HG03159 (cell line): ENCODE results near the gene AP1S1.
"Not testable (repeated sequence)": the region's sequence is repeated elsewhere in the genome, so short reads cannot be mapped to it uniquely, and the experiment has no call there.

Source experiments
- ATAC-seq: cut with Tn5 transposase; IDR thresholded peaks from one replicate; pipeline ENCODE4 v1.9.1; 2021; ENCODE audit warnings: mild to moderate bottlenecking, moderate library complexity; ENCODE audit not compliant: unreplicated experiment

AP1S1 gene

GRCh38 chr7:101199522-101199921 lies 45.2 kb downstream of the AP1S1 start:
- not testable (repeated sequence) for ATAC-seq

GRCh38 chr7:101200504-101200861 lies 46.2 kb downstream of the AP1S1 start:
- no peak for ATAC-seq

DNA sequence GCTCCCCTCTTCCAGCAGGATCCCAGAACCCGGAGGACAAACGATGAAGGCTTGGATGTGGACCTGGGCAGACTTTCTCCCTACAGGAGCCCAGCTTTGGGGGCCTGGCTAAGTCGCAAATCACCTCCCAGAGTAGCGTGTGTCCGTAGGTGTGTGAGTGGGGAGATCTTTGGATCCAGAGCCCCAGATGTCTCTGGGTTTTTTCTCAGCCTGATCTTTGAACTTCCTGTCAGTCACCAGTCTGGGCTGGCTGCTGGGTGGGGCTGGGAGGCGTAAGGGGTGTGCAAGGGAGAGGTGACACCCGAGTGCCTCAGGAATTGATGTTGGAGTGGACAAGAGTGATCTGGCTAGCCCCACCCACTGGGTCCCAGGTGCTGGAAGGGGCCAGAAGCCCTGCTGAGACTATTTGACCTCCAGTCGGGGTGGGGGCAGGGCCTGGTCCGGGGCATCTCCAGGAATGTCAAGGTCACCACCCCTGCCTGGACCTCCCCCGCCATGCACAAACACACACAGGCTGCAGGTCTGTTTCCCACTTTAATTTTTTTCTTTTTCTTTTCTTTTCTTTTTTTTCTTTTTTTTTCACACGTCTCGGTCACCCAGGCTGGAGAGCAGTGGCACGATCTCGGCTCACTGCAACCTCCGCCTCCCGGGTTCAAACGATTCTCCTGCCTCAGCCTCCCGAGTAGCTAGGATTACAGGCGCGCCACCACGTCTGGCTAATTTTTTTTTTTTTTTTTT lies 46.8 kb downstream of the AP1S1 start, which contains the start of gene MOGAT3:
MOGAT3 (minus strand) TSS at position 175 of the 738 bp plus-strand sequence. CDS start 182 bp downstream, outside the sequence.
- ATAC-seq, result no peak

DNA sequence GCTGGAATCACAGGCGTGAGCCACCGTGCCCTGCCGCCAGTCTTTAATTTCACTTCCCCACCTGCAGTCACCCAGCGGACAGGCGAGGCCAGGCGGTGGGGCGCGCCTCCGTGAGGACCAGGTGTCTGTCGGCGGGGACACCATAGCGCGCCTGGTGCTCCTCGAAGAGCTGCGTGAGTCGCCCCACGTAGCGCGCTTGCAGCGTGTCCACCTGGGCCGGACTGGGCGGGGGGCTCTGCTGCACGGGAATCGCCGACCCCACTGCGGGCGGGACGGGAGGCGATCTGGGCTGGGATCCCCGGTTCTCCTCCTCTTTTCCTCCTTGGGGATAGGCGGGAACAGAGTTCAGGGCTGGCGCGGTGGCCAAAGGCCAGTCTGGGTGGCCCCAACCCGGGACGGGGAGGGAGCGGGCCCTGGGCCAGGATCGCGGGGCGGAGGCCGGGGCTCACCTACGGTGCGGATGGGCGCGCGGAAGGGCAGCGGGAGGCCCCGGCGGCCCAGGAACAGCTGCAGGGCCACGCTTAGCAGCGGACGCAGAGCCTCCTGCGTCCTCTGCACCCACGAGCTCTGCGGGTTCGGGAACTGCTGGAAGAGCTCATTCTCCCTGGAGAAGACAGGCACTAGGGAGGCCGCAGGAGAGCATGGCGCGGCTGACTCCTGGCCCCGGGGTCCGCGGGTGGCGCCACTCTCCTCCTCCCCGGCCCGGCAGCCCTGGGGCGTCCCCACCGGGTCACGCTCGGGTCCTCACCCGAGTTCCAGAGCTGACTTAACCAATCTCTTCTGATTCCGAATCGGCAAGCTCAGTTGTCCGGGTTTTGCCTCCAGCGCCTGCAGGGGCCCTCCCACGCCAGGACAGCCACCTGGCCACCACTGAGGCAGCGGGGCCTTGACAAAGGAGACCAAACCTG lies 47.7 kb downstream of the AP1S1 start:
- ATAC-seq, result no peak

- ATAC-seq, result no peak
Measured at GRCh38 chr7:101202603-101202918, 48.3 kb downstream of the AP1S1 start.

DNA sequence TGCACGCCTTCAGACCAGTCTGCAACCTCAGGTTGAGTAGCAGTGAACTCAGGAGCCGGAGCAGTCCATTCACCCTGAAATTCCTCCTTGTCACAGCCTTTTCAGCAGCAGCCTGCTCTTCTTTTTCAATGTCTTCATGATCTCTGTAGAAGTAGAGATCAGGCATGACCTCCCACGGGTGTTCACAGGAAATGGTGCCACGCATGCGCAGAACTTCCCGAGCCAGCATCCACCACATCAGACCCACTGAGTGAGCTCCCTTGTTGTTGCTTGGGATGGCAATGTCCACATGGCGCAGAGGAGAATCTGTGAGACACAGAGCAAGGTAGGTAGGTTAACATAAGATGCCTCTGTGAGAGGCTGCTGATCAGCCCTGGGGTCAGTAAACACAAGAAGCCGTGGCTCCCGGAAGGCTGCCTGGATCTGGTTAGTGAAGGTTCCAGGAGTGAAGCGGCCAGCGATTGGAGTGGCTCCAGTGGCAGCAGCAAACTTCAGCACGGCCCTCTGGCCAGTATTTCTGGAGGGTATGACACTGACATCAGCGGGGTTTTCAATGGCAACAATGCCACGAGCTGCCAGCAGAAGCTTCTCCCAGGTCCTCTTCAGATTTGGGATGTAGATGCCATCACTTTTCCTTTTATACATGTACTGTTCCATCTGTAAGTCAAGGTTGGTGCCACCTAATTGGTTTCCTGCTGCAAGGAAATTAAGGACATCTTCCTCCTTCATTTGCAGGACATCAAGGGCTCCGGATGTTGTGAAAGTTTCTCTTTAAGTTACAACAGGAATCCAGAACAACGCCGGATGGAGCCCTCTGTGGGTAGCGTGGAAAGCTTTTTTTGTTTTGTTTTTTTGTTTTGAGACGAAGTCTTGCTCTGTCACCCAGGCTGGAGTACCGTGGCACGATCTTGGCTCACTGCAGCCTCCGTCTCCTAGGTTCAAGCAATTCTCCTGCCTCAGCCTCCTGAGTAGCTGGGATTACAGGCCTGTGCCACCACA lies 49.8 kb downstream of the AP1S1 start:
- not testable (repeated sequence) for ATAC-seq

DNA sequence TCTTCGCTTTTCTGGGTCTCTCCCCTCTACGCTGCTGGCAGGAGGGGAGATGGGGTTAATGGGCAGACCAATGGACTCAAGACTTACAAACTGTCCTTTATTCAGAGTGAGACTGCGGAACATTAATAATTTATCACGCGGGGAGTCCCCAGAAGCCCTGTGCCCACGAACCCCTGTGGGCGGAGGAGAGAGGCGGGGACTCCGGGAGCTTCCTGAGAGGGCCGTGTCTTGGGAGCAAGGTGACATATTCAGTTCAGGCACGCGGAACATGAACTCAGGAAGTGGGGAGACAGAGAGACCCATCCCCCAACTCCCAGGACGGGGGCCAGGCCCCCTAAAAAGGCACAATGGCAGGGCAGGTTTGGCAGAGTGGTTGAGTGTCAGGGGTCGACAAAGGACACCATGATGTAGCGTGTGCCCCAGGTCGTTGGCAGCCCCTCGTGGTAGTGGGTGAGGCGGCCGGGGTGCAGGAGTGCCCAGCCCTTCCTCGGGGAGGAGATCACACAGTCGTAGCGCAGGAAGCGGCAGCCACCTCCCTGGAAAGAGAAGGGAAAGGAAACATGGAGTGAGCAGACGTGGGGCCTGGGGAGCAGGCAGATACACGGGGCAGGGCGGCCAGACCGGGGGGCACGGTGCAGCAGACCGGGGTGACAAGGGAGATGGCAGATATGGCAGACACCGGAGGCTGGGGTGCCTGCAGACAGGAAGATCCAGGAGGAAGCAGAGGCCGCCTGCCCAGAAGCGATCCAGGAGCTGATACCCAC lies 51.8 kb downstream of the AP1S1 start:
- ATAC-seq, result no peak

GRCh38 chr7:101206665-101207042 lies 52.4 kb downstream of the AP1S1 start:
- ATAC-seq, result no peak

DNA sequence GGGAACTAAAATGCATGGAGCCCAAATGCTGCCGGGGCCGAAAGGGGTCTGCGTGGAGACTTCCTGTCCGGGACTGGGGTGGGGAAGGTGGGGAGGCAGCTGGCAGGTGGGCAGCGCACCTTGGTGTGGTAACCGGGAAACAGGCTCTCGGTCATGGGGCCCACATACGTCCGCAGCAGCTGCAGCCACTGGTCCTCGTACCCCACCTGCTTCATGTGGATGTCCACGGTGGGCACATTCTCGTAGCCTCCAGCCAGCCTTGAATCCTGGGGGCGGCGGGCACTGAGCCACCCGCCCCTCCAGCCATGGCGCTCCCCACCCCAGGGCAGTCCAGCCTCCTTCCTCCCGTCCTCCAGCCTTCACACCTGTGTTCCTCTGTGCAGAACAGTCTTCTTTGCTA lies 53.2 kb downstream of the AP1S1 start:
- no peak for ATAC-seq

GRCh38 chr7:101208794-101209193 lies 54.5 kb downstream of the AP1S1 start:
- no peak for ATAC-seq

DNA sequence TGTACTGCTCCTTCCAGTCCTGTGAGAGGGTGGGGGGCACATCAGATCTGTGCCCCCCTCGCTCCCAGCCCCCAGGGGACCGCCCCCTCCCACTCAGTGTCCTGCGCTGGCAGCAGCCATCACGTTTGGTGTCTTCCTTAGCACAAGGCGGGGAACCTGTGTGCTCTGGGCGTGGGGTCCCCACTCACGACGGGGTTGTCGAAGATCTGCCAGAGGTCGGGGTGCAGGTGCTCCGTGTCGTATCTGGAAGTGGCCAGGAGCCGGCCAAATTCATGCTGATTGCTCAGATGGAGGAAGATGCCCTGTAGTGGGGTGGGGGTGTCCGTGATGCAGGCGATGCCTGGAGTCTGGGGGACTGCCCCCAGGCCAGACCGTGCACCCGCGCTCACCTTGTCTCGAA lies 55.9 kb downstream of the AP1S1 start:
- no peak for ATAC-seq
